Lower leg skin (tissue), 4 donors: ENCODE measurements around the gene ARHGAP28. TPM values are rescaled to one million over a fixed set of nuclear protein-coding genes. Genes with fewer than 3 reads are reported as not detected.

Experiments used
- DNase-seq, 2 donors: peaks; one replicate each; pipeline ENCODE4 v3.0.0-alpha.2; 2019; ENCODE audit warnings: low spot score in 2 of 2
- H3K4me3 ChIP-seq: fragments of 200-600 bp; sonication (generic); 2 replicates; pipeline ENCODE4 v1.5.1; 2017; ENCODE audit warnings: mild to moderate bottlenecking, low read depth; ENCODE audit not compliant: poor library complexity, severe bottlenecking
- POLR2A ChIP-seq, 2 donors: fragments of 450-650 bp; IDR thresholded peaks; one replicate each; pipeline ENCODE4 v1.6.1; 2016 to 2017; ENCODE audit warnings: antibody characterized with exemption in 2 of 2, mild to moderate bottlenecking in 1 of 2, moderate library complexity in 1 of 2
- WGBS, 2 donors: methylation state at CpG; one replicate each; pipeline ENCODE4 v1.1.5; 2018; 5-methylcytosine and 5-hydroxymethylcytosine counted together
- intact Hi-C: fragments of 100-400 bp; cut with DNase I; formaldehyde crosslinking; loops from one replicate; pipeline ENCODE4 v1.15.0; 2023; ENCODE audit warnings: low total_unique reads
- total RNA-seq, 4 donors: library from RNA; depleted of rRNA; stranded (reverse); fragments of >200 nt; gene quantifications; one replicate each; pipeline ENCODE4 v1.1.0, GENCODE V29; 2016
- TF ChIP-seq, protein P1 (sequence below), 3 donors: fragments of 450-650 bp; IDR thresholded peaks; one replicate each; pipeline ENCODE4 v1.5.1; 2016; ENCODE audit warnings: antibody characterized with exemption in 3 of 3, mild to moderate bottlenecking in 3 of 3, moderate library complexity in 2 of 3

ARHGAP28 gene
- total RNA-seq, 4 donors from 2014 or later = 1.4 to 5.9 (median 2.8) TPM

DNA sequence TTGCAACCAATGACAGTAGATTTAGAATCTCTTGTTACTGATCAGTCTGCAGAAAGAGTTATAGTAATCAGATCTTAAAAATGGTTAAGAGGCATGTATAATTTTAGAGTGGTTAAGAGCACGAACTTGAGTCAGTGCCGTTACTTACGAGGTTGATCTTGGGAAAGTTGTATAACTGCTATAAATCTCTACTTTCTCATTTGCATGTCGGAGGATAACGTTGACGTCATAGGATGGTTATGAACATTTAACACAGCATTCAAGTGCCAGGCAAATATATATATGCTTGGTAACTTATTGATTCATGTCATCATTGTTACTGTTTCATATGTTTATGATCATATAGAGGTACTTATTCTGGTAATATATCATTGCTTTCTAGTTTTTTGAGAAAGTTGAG, 146.2 kb downstream of the ARHGAP28 start:
- WGBS, 2 donors = 79 to 85% methylated on average over 6 of the region's 6 CpGs
- no peak for TF ChIP-seq POLR2A (IDR thresholded peaks at IDR 0.05)
- TF ChIP-seq, protein P1, sequence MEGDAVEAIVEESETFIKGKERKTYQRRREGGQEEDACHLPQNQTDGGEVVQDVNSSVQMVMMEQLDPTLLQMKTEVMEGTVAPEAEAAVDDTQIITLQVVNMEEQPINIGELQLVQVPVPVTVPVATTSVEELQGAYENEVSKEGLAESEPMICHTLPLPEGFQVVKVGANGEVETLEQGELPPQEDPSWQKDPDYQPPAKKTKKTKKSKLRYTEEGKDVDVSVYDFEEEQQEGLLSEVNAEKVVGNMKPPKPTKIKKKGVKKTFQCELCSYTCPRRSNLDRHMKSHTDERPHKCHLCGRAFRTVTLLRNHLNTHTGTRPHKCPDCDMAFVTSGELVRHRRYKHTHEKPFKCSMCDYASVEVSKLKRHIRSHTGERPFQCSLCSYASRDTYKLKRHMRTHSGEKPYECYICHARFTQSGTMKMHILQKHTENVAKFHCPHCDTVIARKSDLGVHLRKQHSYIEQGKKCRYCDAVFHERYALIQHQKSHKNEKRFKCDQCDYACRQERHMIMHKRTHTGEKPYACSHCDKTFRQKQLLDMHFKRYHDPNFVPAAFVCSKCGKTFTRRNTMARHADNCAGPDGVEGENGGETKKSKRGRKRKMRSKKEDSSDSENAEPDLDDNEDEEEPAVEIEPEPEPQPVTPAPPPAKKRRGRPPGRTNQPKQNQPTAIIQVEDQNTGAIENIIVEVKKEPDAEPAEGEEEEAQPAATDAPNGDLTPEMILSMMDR (IDR thresholded peaks at IDR 0.05) = no peak

DNA sequence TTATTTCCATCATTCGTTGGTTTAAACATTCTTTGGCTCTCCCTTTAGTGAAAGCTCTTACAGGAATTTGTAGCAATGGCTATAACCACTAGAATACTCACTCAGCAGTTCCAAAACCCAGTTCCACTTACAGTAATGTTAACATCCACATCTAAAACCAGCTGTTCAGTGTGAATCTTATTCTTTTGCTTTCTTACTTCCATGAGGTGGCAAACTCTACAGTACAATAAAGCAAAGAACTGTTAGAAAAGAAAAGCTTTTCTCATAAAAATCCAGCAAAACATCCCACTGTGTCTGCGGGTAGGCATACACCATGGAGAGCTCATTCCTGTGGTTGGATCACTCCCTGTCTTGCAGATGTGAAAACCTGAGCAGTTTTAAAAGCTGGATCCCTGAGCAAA, 147.1 kb downstream of the ARHGAP28 start:
- intact Hi-C loops = no loop called here
- no peak overlapping the region for H3K4me3 ChIP-seq
- TF ChIP-seq, protein P1 (IDR thresholded peaks at IDR 0.05) = no peak
- TF ChIP-seq POLR2A (IDR thresholded peaks at IDR 0.05) = no peak
- 59 to 60% methylated on average over 2 of the region's 2 CpGs for WGBS, 2 donors
- DNase-seq = no peak

More for the DNA sequence above, 146.2 kb downstream of the ARHGAP28 start:
- no peak overlapping the region for H3K4me3 ChIP-seq
- DNase-seq = no peak
- intact Hi-C loops = no loop called here

DNA sequence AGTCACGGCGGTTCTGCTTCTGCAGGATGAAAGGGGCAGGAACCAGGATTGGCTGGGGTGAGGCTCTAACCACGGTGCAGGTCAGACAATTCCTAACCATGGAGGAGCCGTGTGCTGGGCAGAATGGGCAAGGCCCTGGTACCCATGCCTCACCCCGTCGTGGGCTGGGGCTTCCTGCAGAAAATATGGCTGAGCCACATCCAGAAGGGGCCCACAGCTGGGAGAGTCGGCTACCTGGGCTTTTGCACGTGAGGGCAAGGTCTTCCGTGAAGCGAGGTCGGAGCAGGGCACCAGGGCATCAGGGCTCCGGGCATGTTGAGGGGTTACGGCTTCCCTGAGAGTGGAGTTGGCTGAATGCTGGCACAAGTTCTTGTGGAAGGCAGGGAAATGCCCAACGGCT, 147.8 kb downstream of the ARHGAP28 start:
- TF ChIP-seq POLR2A (IDR thresholded peaks at IDR 0.05) = no peak
- TF ChIP-seq, protein P1 (IDR thresholded peaks at IDR 0.05) = no peak
- intact Hi-C loops = no loop called here
- 89 to 90% methylated on average over 14 of the region's 14 CpGs for WGBS, 2 donors
- H3K4me3 ChIP-seq = no peak overlapping the region
- DNase-seq = no peak

DNA sequence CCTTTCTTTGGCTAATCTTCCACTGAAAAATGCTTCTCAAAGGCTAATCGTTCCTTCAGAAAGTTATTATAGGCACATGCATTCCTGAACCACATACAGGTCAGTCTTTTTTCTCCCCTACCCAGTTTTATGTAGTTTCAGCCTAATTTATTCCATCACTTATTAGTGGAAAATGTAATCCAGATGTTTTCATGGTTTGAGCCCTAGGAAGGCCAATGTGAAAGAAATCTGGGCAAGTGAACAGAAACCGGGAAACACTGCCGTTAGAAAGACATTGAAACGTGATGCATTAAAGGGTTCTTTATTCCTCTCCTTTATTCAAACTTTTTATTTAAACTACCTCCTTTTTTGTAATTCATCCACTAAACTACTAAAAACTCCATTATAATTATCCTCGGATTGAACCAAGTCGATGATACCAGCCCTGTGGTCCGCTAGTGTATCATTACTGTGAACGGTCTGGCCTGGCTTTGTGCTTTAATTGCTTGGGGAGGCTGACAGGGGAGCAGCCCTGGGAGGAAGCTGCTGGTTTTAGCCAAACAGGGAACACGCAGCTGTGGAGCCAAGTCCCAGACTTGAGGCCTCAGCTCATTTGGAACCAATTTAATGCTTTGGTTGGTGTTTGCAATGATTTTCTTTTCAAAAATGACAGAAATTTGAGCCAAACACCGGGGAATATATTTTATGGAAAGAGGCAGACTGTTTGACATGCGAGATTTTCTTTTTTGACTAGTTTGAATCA, 149.2 kb downstream of the ARHGAP28 start:
- intact Hi-C loops = no loop called here
- peak in 1 of 2 donors; percentile 26 for DNase-seq
- TF ChIP-seq POLR2A (IDR thresholded peaks at IDR 0.05) = no peak
- TF ChIP-seq, protein P1 (IDR thresholded peaks at IDR 0.05) = no peak
- no peak overlapping the region for H3K4me3 ChIP-seq
- 57 to 72% methylated on average over 11 of the region's 11 CpGs for WGBS, 2 donors

DNA sequence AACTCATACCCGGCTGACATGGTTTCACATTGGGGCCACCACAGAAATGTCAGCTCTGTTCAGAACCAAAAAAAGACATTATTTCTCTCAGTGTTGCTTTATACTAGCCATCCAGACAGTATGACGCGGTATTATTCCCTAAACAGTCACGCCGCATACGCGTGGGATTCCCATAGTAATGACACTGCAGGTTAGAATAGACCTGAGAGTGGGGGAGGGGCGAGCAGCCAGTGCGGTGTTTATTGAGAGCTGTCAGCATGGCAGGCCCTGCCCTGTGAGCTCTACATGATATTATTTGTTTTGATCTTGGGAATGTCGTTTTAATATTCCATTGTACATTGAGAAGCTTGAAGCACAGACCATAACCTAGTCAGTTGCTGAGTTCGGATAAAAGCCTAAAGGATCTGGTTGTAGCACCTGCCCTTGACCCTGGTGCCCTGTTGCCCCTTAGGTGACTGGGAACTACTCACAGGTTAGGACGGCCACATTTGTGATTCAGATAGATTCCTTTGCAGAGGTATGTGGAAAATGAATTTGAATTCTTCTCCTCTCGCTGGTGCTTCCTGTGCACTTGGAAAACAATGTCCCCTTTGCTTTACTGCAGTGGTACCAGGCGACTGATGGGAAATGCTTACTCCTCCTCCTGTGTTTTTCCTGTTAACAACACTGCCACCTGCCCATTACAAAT, 150.1 kb downstream of the ARHGAP28 start:
- intact Hi-C loops = no loop called here
- TF ChIP-seq, protein P1 (IDR thresholded peaks at IDR 0.05) = no peak
- no peak for TF ChIP-seq POLR2A (IDR thresholded peaks at IDR 0.05)
- WGBS, 2 donors = 77 to 81% methylated on average over 14 of the region's 14 CpGs
- H3K4me3 ChIP-seq = no peak overlapping the region
- DNase-seq = no peak
